NCI-H69 (cell line): Measurements from ENCODE around the gene LGI4.
A peak's percentile ranks its signal among the peaks of the same experiment; 100 is the strongest.
"Not testable (repeated sequence)": the region's sequence is repeated elsewhere in the genome, so short reads cannot be mapped to it uniquely, and the experiment has no call there.

ENCODE experiments used
- DNase-seq: peaks from one replicate; lab custom pipeline; 2025; lab: John Stamatoyannopoulos, UW

Gene LGI4

GRCh38 chr19:35105411-35106290, 29.2 kb downstream of the LGI4 start:
- no peak for DNase-seq

GRCh38 chr19:35105047-35105410, 29.8 kb downstream of the LGI4 start:
- DNase-seq, result no peak

- DNase-seq, result no peak
These were observed 30.5 kb downstream of the LGI4 start for GRCh38 chr19:35104361-35104760.

GRCh38 chr19:35103614-35104013, 31.2 kb downstream of the LGI4 start:
- not testable (repeated sequence) for DNase-seq

GRCh38 chr19:35101949-35102348, 32.9 kb downstream of the LGI4 start:
- DNase-seq, result not testable (repeated sequence)

- no peak for DNase-seq
These were observed 34.0 kb downstream of the LGI4 start for GRCh38 chr19:35100588-35101533.

- DNase-seq, result no peak
These were observed 35.0 kb downstream of the LGI4 start for GRCh38 chr19:35099897-35100275.

- no peak for DNase-seq
These were observed 35.5 kb downstream of the LGI4 start for GRCh38 chr19:35099155-35099896.

GRCh38 chr19:35098413-35099049, 36.3 kb downstream of the LGI4 start:
- peak; percentile 36 for DNase-seq

- peak; percentile 70 for DNase-seq
These were observed 39.0 kb downstream of the LGI4 start for GRCh38 chr19:35095667-35096368.

- no peak for DNase-seq
These were observed 40.2 kb downstream of the LGI4 start for GRCh38 chr19:35094656-35095055.

GRCh38 chr19:35093941-35094647, 40.8 kb downstream of the LGI4 start:
- no peak for DNase-seq

GRCh38 chr19:35093430-35093829, 41.4 kb downstream of the LGI4 start:
- DNase-seq, result no peak

- peak; percentile 87 for DNase-seq
These were observed 44.2 kb downstream of the LGI4 start for GRCh38 chr19:35090506-35091214.

- no peak for DNase-seq
These were observed 44.7 kb downstream of the LGI4 start for GRCh38 chr19:35090160-35090505.

- DNase-seq, result no peak
These were observed 45.3 kb downstream of the LGI4 start for GRCh38 chr19:35089554-35089953.

- peak; percentile 64 for DNase-seq
These were observed 46.5 kb downstream of the LGI4 start for GRCh38 chr19:35088131-35088913.

GRCh38 chr19:35087393-35087792, 47.5 kb downstream of the LGI4 start:
- no peak for DNase-seq

- no peak for DNase-seq
These were observed 48.4 kb downstream of the LGI4 start for GRCh38 chr19:35086455-35086854.
